NCI-H2029 treated with DMSO at 0.1 percent for 48 hours (cell line): ENCODE results near the gene INTS14.
"Not testable (repeated sequence)": the region's sequence is repeated elsewhere in the genome, so short reads cannot be mapped to it uniquely, and the experiment has no call there.

Experiments used
- DNase-seq: peaks from one replicate; lab custom pipeline; 2025; lab: John Stamatoyannopoulos, UW

Gene INTS14

GRCh38 chr15:65630760-65631159 is 19.8 kb upstream of the INTS14 start:
- DNase-seq, result no peak

GRCh38 chr15:65629548-65629947 is 18.6 kb upstream of the INTS14 start:
- DNase-seq, result no peak

- no peak for DNase-seq
Observed at GRCh38 chr15:65626856-65627255, 15.9 kb upstream of the INTS14 start.

GRCh38 chr15:65623103-65623502 is 12.2 kb upstream of the INTS14 start:
- no peak for DNase-seq

GRCh38 chr15:65621638-65622037 is 10.7 kb upstream of the INTS14 start, which contains the start of gene SLC24A1:
TSS of gene SLC24A1 (plus strand) at chr15:65621938. CDS start at chr15:65624081, 2,143 bp downstream.
- no peak for DNase-seq

GRCh38 chr15:65620833-65621232 is 9.9 kb upstream of the INTS14 start:
- DNase-seq, result no peak

- no peak for DNase-seq
Observed at GRCh38 chr15:65619626-65620290, 8.8 kb upstream of the INTS14 start.

- no peak for DNase-seq
Observed at GRCh38 chr15:65618560-65619109, 7.7 kb upstream of the INTS14 start.

GRCh38 chr15:65615887-65616286 is 5.0 kb upstream of the INTS14 start:
- DNase-seq, result not testable (repeated sequence)

GRCh38 chr15:65612949-65613744 is 2.2 kb upstream of the INTS14 start:
- DNase-seq, result no peak

- DNase-seq, result no peak
Observed at GRCh38 chr15:65612616-65612946, 1.6 kb upstream of the INTS14 start.

- no peak for DNase-seq
Observed at GRCh38 chr15:65611888-65612615, 1.1 kb upstream of the INTS14 start.

- DNase-seq, result no peak
Observed at GRCh38 chr15:65603559-65603958, 7.4 kb downstream of the INTS14 start.

- DNase-seq, result no peak
Observed at GRCh38 chr15:65603134-65603533, 7.8 kb downstream of the INTS14 start.

- DNase-seq, result no peak
Observed at GRCh38 chr15:65599677-65600076, 11.3 kb downstream of the INTS14 start.

- no peak for DNase-seq
Observed at GRCh38 chr15:65598468-65598867, 12.5 kb downstream of the INTS14 start.

GRCh38 chr15:65595960-65596359 is 15.0 kb downstream of the INTS14 start:
- no peak for DNase-seq

- no peak for DNase-seq
Observed at GRCh38 chr15:65587094-65587493, 23.8 kb downstream of the INTS14 start.

- DNase-seq, result no peak
Observed at GRCh38 chr15:65584241-65584640, 26.7 kb downstream of the INTS14 start.

- DNase-seq, result no peak
Observed at GRCh38 chr15:65583701-65584100, 27.2 kb downstream of the INTS14 start.

GRCh38 chr15:65580287-65580686 is 30.6 kb downstream of the INTS14 start:
- no peak for DNase-seq

GRCh38 chr15:65579762-65580161 is 31.2 kb downstream of the INTS14 start:
- no peak for DNase-seq
